ENCODE results near the gene GBGT1.
"Not testable (repeated sequence)": the region's sequence is repeated elsewhere in the genome, so short reads cannot be mapped to it uniquely, and the experiment has no call there.

Gene GBGT1

GRCh38 chr9:133163504-133164172, at the start of gene GBGT1:
GBGT1 (minus strand) TSS chr9:133163914; CDS start chr9:133162412, 1,502 bp downstream.
- peak; percentile 48 for DNase-seq (ENCODE audit: low spot score)

- no peak for DNase-seq (ENCODE audit: low spot score)
These were observed 46.9 kb upstream of the GBGT1 start for GRCh38 chr9:133210609-133211008.

- DNase-seq (ENCODE audit: low spot score), result no peak
These were observed 46.5 kb upstream of the GBGT1 start for GRCh38 chr9:133210202-133210532.

GRCh38 chr9:133209327-133210201, 45.9 kb upstream of the GBGT1 start:
- not testable (repeated sequence) for DNase-seq (ENCODE audit: low spot score)

- DNase-seq (ENCODE audit: low spot score), result not testable (repeated sequence)
These were observed 45.2 kb upstream of the GBGT1 start, which contains the start of gene OBP2B for GRCh38 chr9:133208880-133209300. OBP2B (minus strand) TSS chr9:133209250; CDS start chr9:133209199, 51 bp downstream.

GRCh38 chr9:133208171-133208879, 44.6 kb upstream of the GBGT1 start:
- not testable (repeated sequence) for DNase-seq (ENCODE audit: low spot score)

GRCh38 chr9:133207540-133208170, 43.9 kb upstream of the GBGT1 start:
- no peak for DNase-seq (ENCODE audit: low spot score)

GRCh38 chr9:133207021-133207531, 43.4 kb upstream of the GBGT1 start:
- DNase-seq (ENCODE audit: low spot score), result no peak

- no peak for DNase-seq (ENCODE audit: low spot score)
These were observed 42.5 kb upstream of the GBGT1 start for GRCh38 chr9:133205996-133206931.

- not testable (repeated sequence) for DNase-seq (ENCODE audit: low spot score)
These were observed 41.8 kb upstream of the GBGT1 start for GRCh38 chr9:133205481-133205887.

- DNase-seq (ENCODE audit: low spot score), result no peak
These were observed 41.3 kb upstream of the GBGT1 start for GRCh38 chr9:133204993-133205336.

- no peak for DNase-seq (ENCODE audit: low spot score)
These were observed 40.8 kb upstream of the GBGT1 start for GRCh38 chr9:133204335-133204992.

GRCh38 chr9:133203506-133204075, 39.9 kb upstream of the GBGT1 start:
- no peak for DNase-seq (ENCODE audit: low spot score)

GRCh38 chr9:133202688-133203453, 39.2 kb upstream of the GBGT1 start:
- DNase-seq (ENCODE audit: low spot score), result no peak

GRCh38 chr9:133202145-133202513, 38.4 kb upstream of the GBGT1 start:
- DNase-seq (ENCODE audit: low spot score), result no peak

GRCh38 chr9:133201424-133202144, 37.9 kb upstream of the GBGT1 start:
- no peak for DNase-seq (ENCODE audit: low spot score)

- DNase-seq (ENCODE audit: low spot score), result no peak
These were observed 36.9 kb upstream of the GBGT1 start for GRCh38 chr9:133200631-133201030.

GRCh38 chr9:133199648-133200321, 36.1 kb upstream of the GBGT1 start:
- no peak for DNase-seq (ENCODE audit: low spot score)
